AG04450 (cell line): ENCODE measurements around the gene CC2D2A. TPM values are rescaled to one million over a fixed set of nuclear protein-coding genes. Genes with fewer than 3 reads are reported as not detected.

Source experiments
- CTCF ChIA-PET: fragments of 300-600, 350-600 bp; formaldehyde crosslinking; extraction: SDS; loops from one replicate; lab custom pipeline; 2022; ENCODE audit warnings: antibody characterized with exemption, inconsistent platforms; lab: Charles Lee
- POLR2A ChIA-PET: fragments of 350-600 bp; formaldehyde crosslinking; extraction: SDS; loops from one replicate; lab custom pipeline; 2021; ENCODE audit warnings: antibody characterized with exemption, inconsistent platforms; lab: Yijun Ruan, JAX
- DNase-seq: peaks from one replicate; pipeline ENCODE4 v3.0.0-alpha.2; 2011; ENCODE audit warnings: low read depth, low spot score
- H3K27ac ChIP-seq: one replicate; pipeline ENCODE4 v1.5.1; 2012; ENCODE audit warnings: low read depth, low read length, control low read depth
- H3K27me3 ChIP-seq: one replicate; pipeline ENCODE4 v1.6.0; 2012; ENCODE audit warnings: low read length; ENCODE audit not compliant: control insufficient read depth, insufficient read depth
- H3K4me3 ChIP-seq: 2 replicates; pipeline ENCODE4 v1.5.1; 2011; ENCODE audit warnings: mild to moderate bottlenecking, low read depth, low read length, control low read depth
- H3K9me3 ChIP-seq: 2 replicates; pipeline ENCODE4 v1.5.1; 2012; ENCODE audit warnings: low read length; ENCODE audit not compliant: control insufficient read depth, insufficient read depth
- CTCF ChIP-seq: IDR thresholded peaks from 2 replicates; pipeline ENCODE4 v1.5.1; 2011; ENCODE audit warnings: low read depth, low read length, control low read depth, inconsistent platforms
- polyA plus RNA-seq: library from polyadenylated mRNA; depleted of rRNA; stranded (reverse); fragments of >200 nt; gene quantifications from 2 replicates; pipeline ENCODE4 v1.2.3, GENCODE V29; 2011

Gene CC2D2A
- polyA plus RNA-seq, 1 experiment, result 40.7 TPM

- Histone ChIP-seq H3K4me3 (no peak overlapping the region), H3K9me3 (no peaks in the 10 kb centered on the region), H3K27me3 (no peaks in the 10 kb centered on the region), H3K27ac (no peak overlapping the region)
- DNase-seq, result no peak
- ChIA-PET CTCF (interaction anchor here (1.0 kb wide), 2 partner anchors 10 to 65 kb away, joined by 4 to 6 read pairs; no protein-coding TSS in a partner anchor), POLR2A (interaction anchor here (0.6 kb wide), 1 partner anchor 73 kb away, joined by 4 read pairs; no protein-coding TSS in a partner anchor)
- TF ChIP-seq CTCF, result no peak
These were observed 74.6 kb downstream of the CC2D2A start for GRCh38 chr4:15544248-15544729.

GRCh38 chr4:15545371-15545770 lies 75.7 kb downstream of the CC2D2A start:
- Histone ChIP-seq H3K27ac (no peak overlapping the region), H3K9me3 (no peaks in the 10 kb centered on the region), H3K27me3 (no peaks in the 10 kb centered on the region), H3K4me3 (no peak overlapping the region)
- CTCF ChIA-PET, result interaction anchor here (1.0 kb wide), 1 partner anchor 9 kb away, joined by 4 read pairs; no protein-coding TSS in a partner anchor
- no peak for DNase-seq
- TF ChIP-seq CTCF, result no peak
- POLR2A ChIA-PET, result no interaction called here

GRCh38 chr4:15547392-15547791 lies 77.7 kb downstream of the CC2D2A start:
- H3K27ac ChIP-seq, result no peak overlapping the region
- no peaks in the 10 kb centered on the region for H3K27me3 ChIP-seq
- POLR2A ChIA-PET, result no interaction called here
- H3K4me3 ChIP-seq, result no peak overlapping the region
- TF ChIP-seq CTCF, result no peak
- CTCF ChIA-PET, result interaction anchor here (0.8 kb wide), 1 partner anchor 62 kb away, joined by 5 read pairs; no protein-coding TSS in a partner anchor
- DNase-seq, result no peak
- H3K9me3 ChIP-seq, result no peaks in the 10 kb centered on the region

- ChIA-PET CTCF (no interaction called here), POLR2A (no interaction called here)
These were observed 80.8 kb downstream of the CC2D2A start for GRCh38 chr4:15550491-15550890.

More at GRCh38 chr4:15550491-15550890, 80.8 kb downstream of the CC2D2A start:
- TF ChIP-seq CTCF, result no peak
- no peak for DNase-seq
- Histone ChIP-seq H3K27me3 (no peaks in the 10 kb centered on the region), H3K4me3 (no peak overlapping the region), H3K9me3 (no peaks in the 10 kb centered on the region), H3K27ac (no peak overlapping the region)
